ENCODE measurements around the gene TIGAR.

TIGAR gene

DNA sequence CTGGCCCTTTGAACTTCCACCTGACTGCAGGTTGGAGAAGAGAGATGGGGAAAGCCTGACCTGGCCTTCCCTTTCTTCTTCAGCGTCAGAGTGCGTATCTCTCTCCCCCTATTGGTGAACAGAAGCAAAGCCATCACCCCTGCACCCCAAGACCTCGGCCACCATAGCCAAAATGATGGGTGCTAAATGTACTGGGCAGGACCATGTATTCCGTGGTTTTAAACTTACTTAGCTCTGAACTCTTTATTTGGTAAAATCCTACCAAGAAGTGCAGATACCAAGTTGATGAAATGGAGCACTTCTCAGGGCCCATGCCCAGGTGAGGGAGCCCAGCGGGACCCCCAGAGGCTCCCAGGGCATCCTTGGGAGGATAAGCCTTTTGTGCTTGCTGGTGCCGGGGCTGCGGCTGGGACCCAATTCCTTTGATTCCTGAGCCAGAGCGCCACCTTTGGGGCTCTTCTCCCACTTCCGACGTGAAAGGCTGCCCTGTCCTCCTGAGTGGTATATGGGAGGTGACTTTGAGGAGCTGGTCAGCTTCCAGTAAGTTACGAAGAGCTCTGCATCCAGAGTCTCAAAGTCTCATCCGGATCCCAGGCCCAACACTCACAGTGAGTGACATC lies 38.0 kb upstream of the TIGAR start:
- no peak for DNase-seq

DNA sequence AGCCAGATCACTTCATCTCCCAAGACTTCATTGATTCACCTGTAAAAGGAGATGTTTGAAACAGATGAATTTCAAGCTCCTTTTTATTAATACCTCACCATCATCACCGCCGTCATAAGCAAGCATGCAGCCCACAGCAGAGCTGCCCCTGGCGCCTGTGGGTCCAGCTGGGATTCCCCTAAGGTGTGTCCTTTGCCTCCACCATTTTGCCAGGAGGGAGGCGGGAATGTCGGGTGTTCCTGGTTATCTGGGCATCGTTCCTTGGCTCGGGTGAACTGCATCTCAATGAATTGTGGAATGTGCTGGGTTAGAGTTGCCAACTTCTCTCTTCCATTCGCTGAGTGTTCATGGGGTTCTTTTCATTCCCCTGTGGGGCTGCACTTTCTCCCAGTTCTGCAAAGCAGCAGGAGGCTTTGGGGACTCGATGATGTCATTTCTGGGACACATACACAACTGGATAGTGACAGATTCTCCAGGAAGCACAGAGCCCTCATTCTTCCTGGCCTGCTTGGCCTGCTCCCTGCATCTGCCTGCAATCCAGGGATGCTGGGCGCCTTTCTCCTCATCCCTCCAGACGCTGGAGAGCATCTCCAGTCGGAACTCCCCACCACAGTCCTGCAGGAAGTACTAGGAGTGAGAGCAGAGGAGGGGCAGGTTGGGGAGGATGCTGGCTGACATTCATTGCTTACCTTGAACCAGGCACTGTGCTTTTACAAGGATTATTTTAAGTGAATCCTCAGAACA lies 37.3 kb upstream of the TIGAR start:
- no peak for DNase-seq

DNA sequence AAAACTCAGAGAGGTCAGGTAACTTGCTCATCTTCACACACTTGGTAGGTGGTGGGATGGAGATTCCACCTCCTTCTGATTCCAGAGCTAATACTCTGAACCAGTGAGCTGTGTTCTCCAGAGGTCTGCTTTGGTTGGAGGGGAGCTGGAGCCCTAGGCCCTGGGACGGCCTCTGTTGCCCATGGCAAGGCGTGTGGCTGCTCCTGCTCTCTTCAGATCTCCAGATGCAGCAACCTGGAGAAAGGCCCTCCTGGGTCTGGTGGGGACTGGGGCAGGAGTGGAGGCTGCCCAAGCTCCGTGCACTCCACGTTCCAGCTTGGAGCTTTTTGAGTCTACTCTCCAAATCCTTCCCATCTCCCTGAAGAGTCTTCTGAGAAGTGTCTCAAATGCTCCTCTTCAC lies 36.7 kb upstream of the TIGAR start:
- no peak for DNase-seq

DNA sequence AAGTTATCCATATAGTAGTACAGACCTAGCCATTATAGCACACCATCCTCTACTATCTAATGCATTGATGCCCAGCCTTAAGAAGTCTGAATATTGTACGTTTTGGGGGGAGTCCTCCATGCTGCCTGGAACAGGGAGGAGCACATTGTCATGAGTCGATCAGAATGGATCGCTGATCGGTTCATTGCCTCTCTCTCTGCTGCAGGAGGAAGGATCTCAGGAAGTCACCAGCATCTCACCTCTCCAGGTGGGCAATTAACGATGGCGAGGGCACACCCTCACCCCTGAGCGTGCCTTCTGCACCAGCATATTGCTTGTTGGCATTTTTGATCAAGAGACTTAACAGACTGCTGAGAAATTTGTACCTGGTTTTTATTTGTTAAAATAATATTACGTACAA lies 35.9 kb upstream of the TIGAR start:
- DNase-seq = no peak

DNA sequence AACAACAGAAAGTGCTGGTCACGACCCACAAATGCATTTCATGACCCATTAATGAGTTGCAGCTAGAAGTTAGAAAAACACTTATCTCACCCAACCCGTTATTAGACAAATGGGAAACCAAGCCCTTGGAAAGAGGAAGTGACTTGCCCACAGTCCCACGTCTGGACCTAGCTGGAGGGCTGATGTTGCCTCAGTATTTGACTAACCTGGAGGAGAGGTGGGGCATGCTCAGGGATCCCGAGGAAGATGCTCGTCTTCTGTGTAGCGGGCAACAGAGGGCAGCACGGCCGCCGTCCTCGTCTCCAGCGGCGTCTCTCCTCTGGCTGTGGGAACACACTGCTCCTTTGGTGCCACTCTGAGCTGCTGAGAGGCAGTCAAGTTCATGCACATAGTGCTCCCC lies 34.8 kb upstream of the TIGAR start:
- DNase-seq = no peak

DNA sequence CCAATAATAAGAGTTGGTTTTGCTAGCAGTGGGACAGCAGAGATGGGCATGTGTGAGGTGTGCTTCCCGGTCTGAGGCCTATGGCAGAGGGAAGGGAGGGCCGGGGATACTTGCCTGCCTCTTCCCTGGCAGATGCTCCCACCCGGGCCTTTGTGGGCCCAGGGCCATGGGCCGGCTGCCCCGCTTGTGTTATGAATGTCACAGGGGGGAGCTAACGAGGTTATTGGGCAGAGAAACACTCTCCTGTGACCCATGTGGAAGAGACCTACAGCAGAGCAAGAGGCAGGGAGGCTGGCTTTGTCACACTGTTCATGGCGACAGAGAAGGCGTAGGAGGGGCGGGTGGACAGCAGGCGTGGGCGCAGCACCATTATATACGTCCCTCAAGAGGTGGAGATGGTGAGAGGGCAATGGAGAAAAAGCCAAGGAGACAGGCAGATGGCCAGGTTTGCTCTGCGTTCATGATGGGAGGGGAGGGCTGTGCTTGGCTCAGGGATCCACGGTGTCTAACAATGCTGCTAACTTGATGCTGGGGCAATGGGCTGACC lies 34.2 kb upstream of the TIGAR start:
- DNase-seq = no peak

DNA sequence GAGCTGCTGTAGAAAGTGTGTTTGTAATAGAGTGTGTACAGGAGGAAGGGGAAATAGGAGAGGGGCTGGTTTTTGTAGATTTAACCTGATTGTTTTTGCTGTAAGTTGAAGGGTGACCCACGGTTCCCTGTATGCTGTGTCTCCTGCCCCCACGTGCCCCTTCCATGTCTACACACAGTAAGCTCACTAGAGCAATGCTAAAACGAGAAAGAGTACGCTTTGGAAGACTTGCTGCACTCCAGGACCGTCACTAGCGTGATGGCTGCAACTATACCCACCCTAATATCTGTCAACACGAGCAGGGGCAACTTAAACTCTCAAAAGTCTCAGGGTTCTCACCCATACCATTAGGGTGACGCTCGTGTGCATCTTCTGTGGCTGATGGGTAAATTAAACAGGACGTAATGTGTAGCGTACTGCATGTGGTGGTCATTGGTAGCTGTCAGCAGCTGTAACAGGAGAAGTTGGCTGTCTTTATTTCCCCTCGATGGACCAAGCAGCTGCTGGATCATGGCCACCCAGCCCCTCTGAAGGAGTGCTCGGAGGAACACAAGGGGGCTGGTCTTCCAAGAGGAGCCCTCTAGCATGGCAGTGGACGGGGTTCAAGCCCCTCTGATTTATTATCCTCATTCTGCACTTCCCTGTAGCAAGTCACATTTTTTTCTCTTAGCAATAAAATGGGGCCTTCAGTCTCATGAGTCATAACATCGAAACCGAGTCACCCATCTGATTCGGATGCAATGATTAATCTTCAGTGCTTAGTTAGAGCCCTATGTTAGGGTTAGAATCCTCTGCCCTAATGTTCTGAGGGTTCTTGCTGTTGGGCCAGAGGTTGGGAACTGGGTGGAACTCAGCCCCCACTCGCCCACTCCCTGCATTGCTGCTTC lies 33.4 kb upstream of the TIGAR start:
- no peak for DNase-seq

DNA sequence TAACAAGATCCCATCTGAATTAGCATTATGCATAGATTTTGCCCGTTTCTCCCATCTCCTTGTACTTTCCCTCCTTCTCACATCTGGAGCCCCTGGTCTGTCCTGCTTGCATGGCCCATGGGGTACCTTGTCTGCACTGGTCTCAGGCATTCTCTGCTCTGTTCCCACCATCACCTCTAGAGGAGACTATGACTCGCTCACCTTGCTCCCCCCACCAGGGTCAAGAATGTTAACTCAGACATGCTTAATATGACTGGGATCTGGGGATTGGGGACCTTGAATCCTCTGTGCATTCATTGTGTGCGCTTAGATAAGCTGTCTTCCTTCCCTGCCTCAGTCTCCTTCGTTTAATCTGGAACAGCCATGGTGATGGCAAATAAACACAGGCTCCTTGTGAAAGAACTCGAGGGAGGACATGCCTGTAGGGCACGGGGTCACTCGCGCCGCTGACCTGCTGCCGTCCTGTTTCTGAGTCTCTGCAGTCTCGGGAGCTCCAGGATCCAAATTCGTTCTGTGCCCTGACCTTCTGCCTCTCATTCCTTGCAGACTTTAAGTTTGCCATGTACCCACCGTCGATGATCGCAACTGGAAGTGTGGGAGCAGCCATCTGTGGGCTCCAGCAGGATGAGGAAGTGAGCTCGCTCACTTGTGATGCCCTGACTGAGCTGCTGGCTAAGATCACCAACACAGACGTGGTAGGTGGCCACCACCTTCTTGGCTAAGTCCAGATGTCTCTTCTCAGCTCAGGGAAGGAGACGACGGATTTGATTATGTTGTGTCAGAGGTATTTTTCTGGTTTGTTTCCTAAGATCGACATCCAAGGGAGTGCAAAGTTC lies 32.5 kb upstream of the TIGAR start:
- no peak for DNase-seq

DNA sequence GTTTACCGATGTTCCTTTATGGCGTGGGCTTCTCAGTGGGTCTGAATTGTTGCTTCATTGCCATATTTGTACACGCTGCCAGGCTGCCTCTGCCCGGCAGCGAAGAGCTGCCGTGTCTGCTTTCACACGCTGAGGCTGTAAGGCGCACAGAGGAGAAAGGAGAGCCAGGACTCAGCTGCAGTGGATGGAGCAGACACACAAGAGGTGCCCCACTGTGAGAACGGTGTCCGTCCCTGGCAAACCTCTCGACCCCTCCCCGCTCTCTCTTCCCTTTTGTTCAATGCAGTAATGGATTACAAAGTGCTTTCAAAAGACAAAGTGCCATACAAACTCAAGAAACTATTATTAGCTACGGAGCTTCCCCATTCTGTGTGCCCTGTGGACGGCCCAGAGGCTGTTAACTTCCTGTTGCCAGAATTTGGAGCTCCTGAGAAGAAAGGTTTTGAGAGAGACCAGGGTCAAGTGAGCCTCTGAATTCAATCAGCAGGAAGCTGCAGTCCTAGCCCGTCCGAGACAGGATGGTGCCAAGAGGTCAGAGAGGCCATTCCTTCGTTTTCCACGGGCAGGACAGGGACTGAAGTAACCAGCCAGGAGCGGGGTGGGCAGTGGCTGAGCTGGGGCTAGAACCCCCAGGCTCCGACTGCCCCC lies 31.7 kb upstream of the TIGAR start:
- DNase-seq = no peak

DNA sequence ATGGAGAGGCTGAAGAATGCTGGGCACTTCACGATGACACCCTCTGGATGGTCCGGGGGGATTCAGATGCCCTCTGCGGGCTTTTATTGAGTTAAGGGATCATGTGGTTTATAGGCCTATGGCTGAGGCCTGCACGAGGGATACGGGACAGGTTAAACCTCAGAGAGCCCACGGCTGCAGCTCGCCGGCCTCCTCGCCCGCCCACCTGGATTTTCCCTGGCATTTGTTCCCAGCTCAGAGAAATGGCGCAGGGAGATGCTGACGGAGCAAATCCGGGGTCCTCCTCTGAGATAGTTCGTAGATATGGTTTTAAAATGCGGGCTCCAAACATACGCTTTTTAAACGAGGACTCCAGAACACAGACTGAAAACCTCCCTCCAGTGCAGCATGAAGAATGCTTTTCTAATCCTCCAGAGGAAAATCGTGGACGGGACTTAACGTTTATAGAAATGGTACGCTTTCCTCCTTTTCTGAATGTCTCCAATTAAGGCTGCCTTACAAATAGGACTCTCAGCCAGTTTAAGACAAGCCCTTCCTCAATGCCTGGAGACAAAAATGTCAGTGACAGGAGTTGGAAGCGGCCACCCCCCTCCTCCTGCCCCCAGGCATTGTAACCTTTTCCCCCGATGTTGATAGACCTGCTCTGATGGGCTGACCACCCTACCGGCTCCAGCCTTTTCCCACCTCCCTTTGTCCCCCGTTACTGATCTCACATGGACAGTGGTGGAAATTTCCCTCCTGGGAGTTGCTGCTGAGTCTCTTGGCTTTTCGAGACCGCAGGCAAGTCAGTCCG lies 30.8 kb upstream of the TIGAR start:
- no peak for DNase-seq

DNA sequence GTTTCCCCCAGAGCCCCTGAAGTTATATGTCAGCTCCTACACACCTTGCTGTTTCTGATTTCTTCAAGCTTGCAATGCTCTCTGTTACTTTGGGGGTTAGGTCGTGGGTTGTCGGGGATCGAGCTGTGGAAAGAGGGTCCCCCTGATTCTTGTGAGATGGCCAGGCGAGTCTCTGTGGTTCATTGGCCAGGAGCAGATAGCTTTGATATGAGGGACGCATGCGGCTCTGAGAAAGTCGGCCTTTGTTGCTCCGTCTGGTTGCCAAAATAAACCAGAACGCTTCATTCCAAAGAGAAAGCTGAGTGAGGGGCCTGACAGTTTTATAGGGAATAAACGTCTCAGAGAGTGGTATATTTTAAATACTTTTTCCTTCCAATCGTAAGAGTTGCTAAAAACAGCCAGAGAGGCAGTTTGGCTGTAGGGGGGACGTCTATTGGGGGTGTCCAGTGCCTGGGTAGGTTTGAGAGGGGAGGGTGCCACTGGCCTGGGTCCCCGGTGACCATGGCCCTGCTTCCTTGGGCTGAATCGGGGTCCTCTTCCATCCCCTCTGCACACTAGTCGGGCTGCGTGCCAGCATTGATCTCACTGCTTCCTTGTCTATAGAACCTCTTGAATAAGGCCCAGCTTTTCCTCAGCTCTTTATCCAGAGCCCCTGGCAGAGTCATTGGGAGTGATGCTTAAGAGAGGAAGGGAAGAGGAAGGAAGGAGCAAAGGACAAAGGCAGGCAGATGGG lies 28.5 kb upstream of the TIGAR start:
- no peak for DNase-seq

DNA sequence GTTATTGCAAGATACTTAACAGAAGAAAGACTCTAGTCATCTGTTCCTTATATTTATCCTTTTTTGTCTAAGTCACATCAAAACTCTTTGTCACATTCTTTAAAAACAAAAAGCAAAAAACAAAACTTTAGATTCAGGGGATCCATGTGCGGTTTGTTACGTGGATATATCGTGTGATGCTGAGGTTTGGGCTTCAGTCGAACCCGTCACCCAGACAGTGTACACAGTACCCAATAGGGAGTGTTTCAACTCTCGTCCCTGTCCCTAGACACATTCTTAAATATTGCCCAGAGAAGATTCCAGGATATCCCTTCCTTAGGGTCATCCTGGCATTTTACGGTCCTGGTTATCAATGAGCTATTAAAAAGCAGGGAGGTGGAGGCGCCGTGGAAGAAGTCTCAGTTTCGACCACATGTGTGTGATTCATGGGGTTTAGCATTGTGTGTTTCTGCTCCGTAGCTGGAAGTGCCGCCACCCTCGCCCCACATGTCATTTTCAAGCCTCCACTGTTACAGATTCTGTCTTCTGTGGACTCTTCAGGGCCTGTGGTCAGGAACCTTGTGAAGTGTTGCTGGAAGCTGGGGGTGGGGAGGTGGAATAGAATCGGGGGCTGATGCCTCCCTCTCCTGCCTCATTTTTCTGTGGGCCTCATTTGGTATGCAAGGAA lies 27.6 kb upstream of the TIGAR start:
- DNase-seq = no peak

DNA sequence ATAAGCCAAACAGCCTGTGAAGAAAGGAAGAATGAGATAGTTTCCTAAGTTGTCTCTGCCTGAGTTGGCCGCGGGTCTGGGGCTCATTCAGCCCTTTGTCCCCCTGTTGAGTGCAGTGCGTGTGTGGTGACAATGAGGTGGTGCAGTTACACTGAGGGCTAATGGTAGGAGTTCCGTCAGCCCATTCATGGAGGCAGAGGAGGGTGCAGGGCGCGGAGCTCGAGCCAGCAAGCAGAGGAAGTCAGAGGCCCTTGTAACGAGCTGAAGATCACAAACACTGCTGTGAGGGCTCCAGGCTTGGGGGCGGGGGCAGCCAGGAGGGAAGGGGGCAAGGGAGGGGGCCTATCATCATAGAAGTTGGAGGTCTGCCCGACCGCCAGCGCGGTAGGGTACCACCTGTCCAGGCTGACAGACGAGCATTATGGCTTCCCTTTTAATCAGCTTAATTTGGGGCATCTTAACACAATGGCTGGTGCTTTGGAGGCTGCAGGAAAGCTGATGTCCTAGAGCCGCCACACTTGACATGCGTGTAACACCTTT lies 27.0 kb upstream of the TIGAR start:
- DNase-seq = no peak

DNA sequence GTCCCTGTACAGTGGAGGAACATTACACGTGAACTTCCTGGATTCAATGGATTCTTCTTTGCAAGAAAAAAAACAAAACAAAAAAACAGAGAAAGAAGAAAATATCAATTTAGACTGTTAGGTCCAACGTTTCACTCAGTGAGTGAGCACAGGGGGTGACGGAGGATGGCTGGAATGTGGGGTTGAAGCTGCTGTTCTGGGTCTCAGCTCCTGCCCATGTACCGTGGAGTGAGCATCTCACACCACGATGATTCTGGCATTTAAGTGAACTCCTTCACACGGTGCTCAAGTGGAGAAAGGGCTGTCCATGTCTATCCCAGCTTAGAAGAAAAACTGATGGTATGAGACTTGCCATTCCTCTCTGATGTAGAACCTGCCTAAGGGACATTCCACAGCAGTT lies 24.3 kb upstream of the TIGAR start:
- DNase-seq = no peak

DNA sequence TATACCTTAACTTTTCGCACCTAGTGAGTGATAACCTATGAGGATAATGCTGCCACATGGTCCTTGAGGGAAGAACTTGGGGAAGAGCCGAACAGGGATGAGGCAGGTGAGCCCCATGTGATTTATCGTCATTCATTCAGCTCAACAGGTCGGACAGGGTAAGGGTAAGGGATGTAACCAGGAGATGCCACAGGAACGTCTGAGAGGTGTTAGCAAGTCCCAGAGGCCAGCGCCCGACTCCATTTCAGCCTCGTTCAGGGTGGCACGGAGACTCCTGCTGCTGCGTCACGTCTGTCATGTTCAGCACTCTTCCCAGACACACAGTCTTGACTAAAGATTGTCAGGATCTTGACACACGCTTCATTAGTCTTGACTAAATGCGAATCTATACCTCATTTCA lies 23.4 kb upstream of the TIGAR start:
- no peak for DNase-seq

DNA sequence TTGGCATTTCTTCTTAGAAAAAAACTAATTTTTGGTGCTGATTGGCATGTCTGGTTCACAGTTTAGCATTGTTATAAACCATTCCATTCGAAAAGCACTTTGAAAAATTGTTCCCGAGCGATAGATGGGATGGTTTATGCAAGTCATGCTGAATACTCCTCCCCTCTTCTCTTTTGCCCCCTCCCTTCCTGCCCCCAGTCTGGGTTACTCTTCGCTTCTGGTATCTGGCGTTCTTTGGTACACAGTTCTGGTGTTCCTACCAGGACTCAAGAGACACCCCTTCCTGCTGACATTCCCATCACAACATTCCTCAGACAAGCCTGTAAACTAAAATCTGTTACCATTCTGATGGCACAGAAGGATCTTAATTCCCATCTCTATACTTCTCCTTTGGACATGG lies 20.1 kb upstream of the TIGAR start:
- DNase-seq = no peak

DNA sequence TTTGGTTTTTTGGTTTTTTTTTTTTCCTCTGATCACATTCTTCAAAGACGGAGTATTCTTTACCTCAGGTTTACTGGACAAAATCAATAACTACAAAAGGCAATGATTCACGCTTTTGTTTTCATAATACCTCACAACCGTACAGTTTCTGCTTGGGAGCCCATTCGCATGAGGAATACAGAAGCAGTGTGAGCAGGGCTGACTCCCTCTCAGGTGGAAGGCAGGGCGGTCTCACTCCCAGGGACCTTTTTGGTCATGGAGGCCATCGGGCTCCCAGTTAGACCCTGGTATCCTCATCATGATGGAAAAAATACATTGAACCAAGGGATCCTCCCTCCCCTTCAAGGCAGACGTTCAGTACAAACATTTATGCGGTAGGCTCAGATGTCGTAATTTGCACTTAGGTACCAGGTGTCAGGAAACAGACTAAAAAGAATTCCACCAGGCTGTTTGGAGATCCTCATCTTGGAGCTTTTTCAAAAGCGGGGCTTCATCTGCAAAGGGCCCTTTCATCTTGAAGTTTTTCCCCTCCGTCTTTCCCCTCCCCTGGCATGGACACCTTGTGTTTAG lies 19.0 kb upstream of the TIGAR start:
- no peak for DNase-seq

DNA sequence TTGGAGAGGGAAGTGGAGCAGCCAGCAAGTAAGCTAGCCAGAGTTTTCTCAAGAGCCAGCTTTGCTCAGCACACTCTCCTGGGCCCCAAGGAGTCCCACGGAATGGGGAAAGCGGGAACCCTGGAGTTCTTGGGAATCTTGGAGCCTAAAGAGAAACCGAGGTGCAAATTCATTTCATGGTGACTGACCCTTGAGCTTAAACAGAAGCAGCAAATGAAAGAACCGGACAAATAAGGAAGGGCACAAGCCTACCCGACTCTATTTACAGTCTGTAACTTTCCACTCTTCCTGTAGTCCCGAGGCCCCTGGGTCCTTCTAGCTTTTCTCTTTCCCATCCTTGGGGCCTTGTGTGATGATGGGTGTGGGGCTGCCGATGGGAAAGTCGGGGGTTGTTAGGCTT lies 18.1 kb upstream of the TIGAR start:
- DNase-seq = no peak

DNA sequence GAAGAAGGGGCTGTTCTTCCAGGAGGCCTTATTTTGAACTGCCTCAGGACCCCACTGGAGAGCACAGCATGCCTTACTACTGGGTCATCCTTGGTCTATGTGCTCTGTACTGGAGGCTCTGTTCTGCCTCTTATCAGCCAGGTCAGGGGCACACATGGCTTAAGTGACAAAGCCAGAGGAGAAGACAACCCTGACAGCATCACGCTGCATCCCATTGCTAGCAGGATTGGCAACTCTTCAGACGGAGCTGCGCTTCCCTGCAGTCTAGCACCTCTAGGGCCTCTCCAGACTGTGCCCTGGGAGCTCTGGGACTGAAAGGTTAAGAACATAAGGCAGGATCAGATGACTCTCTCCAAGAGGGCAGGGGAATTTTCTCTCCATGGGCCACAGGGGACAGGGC lies 17.3 kb upstream of the TIGAR start:
- DNase-seq = no peak
